ENCODE measurements around the gene MIDN.

MIDN gene

GRCh38 chr19:1256646-1257474, 8.5 kb downstream of the MIDN start:
- no peaks in the 10 kb centered on the region for H3K9me2 ChIP-seq (replicated peaks; ENCODE audit: low read depth, low read length)
- peaks cover 44% of the 10 kb centered on the region for H3K4me1 ChIP-seq (ENCODE audit: insufficient read depth, low read length, poor library complexity, severe bottlenecking)
- no peaks in the 10 kb centered on the region for H3K9me3 ChIP-seq (ENCODE audit: insufficient read depth, low read depth, low read length)
- H3F3A ChIP-seq (ENCODE audit: low read depth): peaks cover 16% of the 10 kb centered on the region; the same call in 1 of the 2 replicates
- H4K20me1 ChIP-seq (ENCODE audit: insufficient read depth, low read length, poor library complexity, severe bottlenecking): peaks cover 81% of the 10 kb centered on the region
- H3K9ac ChIP-seq (ENCODE audit: low read depth, low read length, poor library complexity, severe bottlenecking): no peak overlapping the region
- no peak overlapping the region for H3K4me2 ChIP-seq (ENCODE audit: low read depth, low read length, poor library complexity, severe bottlenecking)
- no peak overlapping the region for H3K4me3 ChIP-seq (ENCODE audit: low read length, poor library complexity, severe bottlenecking)
- no peak for TF ChIP-seq EZH2phosphoT487 (IDR thresholded peaks at IDR 0.05; ENCODE audit: borderline replicate concordance)
- no peak for TF ChIP-seq CTCF (conservative IDR thresholded peaks at IDR 0.05; ENCODE audit: low read length)
- peaks cover 42% of the 10 kb centered on the region; the same call in 1 of the 2 replicates for H3K36me3 ChIP-seq (ENCODE audit: insufficient read depth, low read length)
- no peaks in the 10 kb centered on the region for H3K27me3 ChIP-seq (ENCODE audit: insufficient read depth, low read length, poor library complexity, severe bottlenecking)
- no peak overlapping the region for H2AFZ ChIP-seq (ENCODE audit: low read length)
- H3K79me2 ChIP-seq (ENCODE audit: insufficient read depth, low read length): peaks cover 73% of the 10 kb centered on the region

- 0 out of 2 replicates have a peak, but pooled peaks cover 8% of the 10 kb centered on the region for H3F3A ChIP-seq (ENCODE audit: low read depth)
- no peak overlapping the region for H2AFZ ChIP-seq (ENCODE audit: low read length)
- H3K36me3 ChIP-seq (ENCODE audit: insufficient read depth, low read length): peaks cover 42% of the 10 kb centered on the region; the same call in 1 of the 2 replicates
- peaks cover 65% of the 10 kb centered on the region for H3K79me2 ChIP-seq (ENCODE audit: insufficient read depth, low read length)
- H3K9me3 ChIP-seq (ENCODE audit: insufficient read depth, low read depth, low read length): no peaks in the 10 kb centered on the region
- H3K4me2 ChIP-seq (ENCODE audit: low read depth, low read length, poor library complexity, severe bottlenecking): no peak overlapping the region
- no peak overlapping the region for H3K4me3 ChIP-seq (ENCODE audit: low read length, poor library complexity, severe bottlenecking)
- no peaks in the 10 kb centered on the region for H3K9me2 ChIP-seq (replicated peaks; ENCODE audit: low read depth, low read length)
- peaks cover 44% of the 10 kb centered on the region for H3K4me1 ChIP-seq (ENCODE audit: insufficient read depth, low read length, poor library complexity, severe bottlenecking)
- H3K27me3 ChIP-seq (ENCODE audit: insufficient read depth, low read length, poor library complexity, severe bottlenecking): no peaks in the 10 kb centered on the region
- H3K9ac ChIP-seq (ENCODE audit: low read depth, low read length, poor library complexity, severe bottlenecking): no peak overlapping the region
- TF ChIP-seq CTCF (conservative IDR thresholded peaks at IDR 0.05; ENCODE audit: low read length) (no peak), EZH2phosphoT487 (IDR thresholded peaks at IDR 0.05; ENCODE audit: borderline replicate concordance) (no peak)
- peaks cover 73% of the 10 kb centered on the region for H4K20me1 ChIP-seq (ENCODE audit: insufficient read depth, low read length, poor library complexity, severe bottlenecking)
Measured at GRCh38 chr19:1257475-1258162, 9.2 kb downstream of the MIDN start.

DNA sequence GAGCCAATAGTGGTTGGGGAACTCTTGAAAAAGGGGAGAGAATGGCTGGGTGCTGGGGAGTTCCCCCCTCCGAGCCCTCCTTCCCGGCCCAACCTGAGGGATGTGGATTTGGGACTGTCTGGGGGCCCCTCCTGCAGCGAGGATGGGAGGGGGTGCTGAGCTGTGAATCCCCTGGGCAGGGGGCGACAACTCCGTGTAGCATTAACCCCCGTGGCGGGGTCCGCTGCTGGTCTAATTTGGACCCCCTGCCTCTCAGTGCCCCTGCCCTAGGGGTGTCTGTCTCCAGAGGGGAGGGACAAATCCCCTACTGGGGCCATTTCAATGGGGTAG, 9.7 kb downstream of the MIDN start:
- H3K27me3 ChIP-seq (ENCODE audit: insufficient read depth, low read length, poor library complexity, severe bottlenecking): no peaks in the 10 kb centered on the region
- no peak overlapping the region for H3K9ac ChIP-seq (ENCODE audit: low read depth, low read length, poor library complexity, severe bottlenecking)
- H3K4me3 ChIP-seq (ENCODE audit: low read length, poor library complexity, severe bottlenecking): no peak overlapping the region

More for the DNA sequence above, 9.7 kb downstream of the MIDN start:
- Histone ChIP-seq H3K4me1 (ENCODE audit: insufficient read depth, low read length, poor library complexity, severe bottlenecking) (peaks cover 44% of the 10 kb centered on the region), H3K9me3 (ENCODE audit: insufficient read depth, low read depth, low read length) (no peaks in the 10 kb centered on the region), H2AFZ (ENCODE audit: low read length) (no peak overlapping the region), H3K79me2 (ENCODE audit: insufficient read depth, low read length) (peaks cover 60% of the 10 kb centered on the region), H3F3A (ENCODE audit: low read depth) (0 out of 2 replicates have a peak, but pooled peaks cover 8% of the 10 kb centered on the region), H3K4me2 (ENCODE audit: low read depth, low read length, poor library complexity, severe bottlenecking) (no peak overlapping the region), H3K36me3 (ENCODE audit: insufficient read depth, low read length) (peaks cover 42% of the 10 kb centered on the region; the same call in 1 of the 2 replicates), H3K9me2 (replicated peaks; ENCODE audit: low read depth, low read length) (no peaks in the 10 kb centered on the region), H4K20me1 (ENCODE audit: insufficient read depth, low read length, poor library complexity, severe bottlenecking) (peaks cover 69% of the 10 kb centered on the region)
- TF ChIP-seq EZH2phosphoT487 (IDR thresholded peaks at IDR 0.05; ENCODE audit: borderline replicate concordance): no peak
- no peak for TF ChIP-seq CTCF (conservative IDR thresholded peaks at IDR 0.05; ENCODE audit: low read length)

All from Loucy (cell line).